ENCODE measurements around the gene RABGEF1. TPM values are rescaled to one million over a fixed set of nuclear protein-coding genes. Genes with fewer than 3 reads are reported as not detected.

RABGEF1 gene
- total and polyA plus RNA-seq, 2 of the 8 experiments (the other 6 are each of a cell fraction or from before 2014, with no cell fraction given): 10.2 to 18.0 TPM

GRCh38 chr7:66697449-66698438, 42.8 kb upstream of the RABGEF1 start (continued):
- no peak for TF ChIP-seq CTCF (IDR thresholded peaks at IDR 0.05; ENCODE audit: control extremely low read depth in 1 of 3, insufficient read depth in 1 of 3, low read depth in 1 of 3, low read length in 3 of 3)
- no peak for TF ChIP-seq CEBPB (IDR thresholded peaks at IDR 0.05; ENCODE audit: low read depth, low read length)
- TF ChIP-seq YY1 (IDR thresholded peaks at IDR 0.05; ENCODE audit: low read depth, low read length): no peak
- no peak for TF ChIP-seq SUZ12 (IDR thresholded peaks at IDR 0.05; ENCODE audit: low read length)
- no peak for TF ChIP-seq SAP30 (IDR thresholded peaks at IDR 0.05; ENCODE audit: insufficient read depth, insufficient replicate concordance, low read length)
- no peak for TF ChIP-seq SIX5 (IDR thresholded peaks at IDR 0.05; ENCODE audit: low read depth, low read length)
- no peak for TF ChIP-seq RFX5 (IDR thresholded peaks at IDR 0.05; ENCODE audit: borderline replicate concordance, low read depth, low read length)
